GM21390 (cell line): ENCODE measurements around the gene TPBG.
"Not testable (repeated sequence)": the region's sequence is repeated elsewhere in the genome, so short reads cannot be mapped to it uniquely, and the experiment has no call there.

Experiments used
- ATAC-seq: cut with Tn5 transposase; IDR thresholded peaks from one replicate; pipeline ENCODE4 v1.9.1; 2021; ENCODE audit not compliant: unreplicated experiment

The TPBG gene

DNA sequence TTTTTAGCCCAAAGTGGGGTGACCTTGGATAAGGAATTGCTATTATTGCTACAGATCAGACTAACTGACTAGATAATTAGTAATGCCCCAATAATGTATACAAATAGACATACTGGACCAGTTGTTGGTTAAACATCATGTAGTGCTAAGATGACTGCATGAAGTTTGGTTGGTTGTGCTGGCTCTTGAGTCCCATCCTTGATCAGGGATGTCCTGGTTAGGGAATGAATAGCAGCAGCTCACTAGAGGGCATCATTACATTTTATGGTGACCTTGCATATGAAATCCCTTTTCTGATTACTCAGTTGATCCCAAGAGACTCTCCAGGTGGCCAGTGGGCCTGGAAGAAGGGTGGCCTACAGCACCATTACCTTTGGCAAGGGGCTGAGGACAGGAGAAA, 10.9 kb downstream of the TPBG start:
- ATAC-seq = no peak

DNA sequence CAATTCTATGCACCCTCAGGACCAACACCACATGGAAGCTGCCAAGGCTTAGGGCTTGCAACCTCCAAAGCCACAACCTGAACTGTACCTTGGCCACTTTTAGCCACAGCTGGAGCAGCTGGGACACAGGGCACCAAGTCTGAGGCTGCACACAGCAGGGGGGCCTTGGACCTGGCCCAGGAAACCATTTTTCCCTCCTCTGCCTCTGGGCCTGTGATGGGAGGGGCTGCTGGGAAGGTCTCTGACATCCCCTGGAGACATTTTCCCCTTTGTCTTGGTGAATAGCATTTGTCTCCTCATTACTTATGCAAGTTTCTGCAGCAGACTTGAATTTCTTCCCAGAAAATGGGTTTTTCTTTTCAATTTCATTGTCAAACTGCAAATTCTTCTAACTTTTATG, 13.0 kb downstream of the TPBG start:
- no peak for ATAC-seq

DNA sequence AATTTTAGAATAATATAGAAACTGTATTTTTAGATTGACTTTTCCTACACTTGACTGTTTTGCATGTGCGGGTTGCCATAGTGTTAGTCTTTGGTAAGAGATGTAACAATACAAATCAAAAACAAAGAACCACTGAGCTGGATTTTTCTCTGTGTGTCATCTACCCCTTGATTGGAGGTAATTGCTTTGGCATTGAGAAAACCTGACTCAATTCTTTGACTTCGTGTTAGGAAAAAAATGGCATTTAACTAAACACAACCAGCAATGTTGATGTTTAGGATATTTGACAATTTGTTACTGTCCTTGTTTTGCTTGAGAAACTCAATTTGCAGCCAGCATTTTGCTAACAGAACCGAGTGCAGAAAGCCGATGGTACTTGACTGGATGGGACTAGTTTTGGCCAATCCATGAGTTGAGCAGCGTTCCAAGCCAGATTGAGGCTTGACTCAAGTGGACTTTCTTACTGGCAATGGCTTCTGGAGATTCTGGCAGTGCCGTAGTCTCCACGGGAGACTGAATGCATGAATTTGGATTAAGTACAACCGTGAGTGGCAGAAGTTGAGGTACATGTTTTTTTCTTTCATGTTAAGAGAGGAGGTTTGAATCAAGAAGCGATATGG, 17.1 kb downstream of the TPBG start:
- no peak for ATAC-seq

DNA sequence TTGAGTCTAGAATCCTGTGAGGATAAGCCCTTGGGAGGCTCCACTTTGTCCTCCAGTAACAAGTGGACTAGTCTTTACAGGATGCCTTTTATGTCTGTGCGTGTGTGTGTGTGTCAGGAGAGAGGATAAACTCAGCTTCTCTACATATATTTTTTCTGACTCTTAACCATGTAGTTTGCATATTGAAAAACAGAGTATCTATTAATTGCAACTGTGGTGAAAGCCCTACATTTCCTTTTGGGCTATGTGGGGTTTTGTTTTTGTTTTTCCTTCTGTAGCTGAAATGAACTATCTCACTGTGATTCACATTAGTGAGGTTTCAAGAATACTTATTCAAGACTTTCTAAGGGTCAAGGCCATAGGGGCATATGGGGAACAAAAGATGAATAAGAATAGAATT, 17.7 kb downstream of the TPBG start:
- peak; percentile 87 for ATAC-seq

DNA sequence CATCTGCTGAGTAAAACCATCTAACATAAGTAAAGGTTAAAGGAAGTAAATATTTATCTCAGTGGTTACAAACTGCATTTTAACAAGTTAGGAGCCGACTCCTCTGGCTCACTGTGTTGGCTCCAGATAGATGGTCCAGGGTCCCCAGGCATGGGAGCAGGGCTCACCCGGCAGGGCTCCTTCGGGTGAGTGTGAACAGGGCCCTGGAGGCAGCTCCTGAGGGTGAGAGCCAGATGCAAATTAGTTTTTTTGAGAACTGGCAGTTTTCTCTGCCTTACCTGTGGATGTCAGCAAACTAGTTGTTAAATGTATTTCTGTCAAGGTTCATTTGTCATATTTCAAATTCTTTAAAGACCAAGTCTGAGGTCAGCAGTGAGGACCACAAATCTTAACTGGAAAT, 21.5 kb downstream of the TPBG start:
- ATAC-seq = no peak

DNA sequence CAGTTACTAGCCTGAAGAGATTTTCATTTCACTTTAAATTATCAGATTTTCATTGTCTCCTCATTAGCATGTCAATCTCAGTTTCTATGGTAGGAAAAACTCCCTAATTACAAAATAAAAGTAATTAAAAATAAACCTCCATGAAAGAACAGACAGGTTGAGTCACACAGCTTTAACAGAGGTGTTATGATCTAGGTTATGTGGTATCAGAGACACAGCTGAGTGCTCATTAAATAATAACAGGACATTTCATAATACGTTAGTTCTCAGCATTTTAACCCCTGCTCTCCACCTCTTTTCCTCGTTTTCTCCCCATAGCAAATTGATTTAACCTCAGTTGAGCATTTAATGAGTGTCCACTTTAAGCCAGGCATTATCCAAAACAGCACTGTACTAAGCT, 21.9 kb downstream of the TPBG start:
- no peak for ATAC-seq

DNA sequence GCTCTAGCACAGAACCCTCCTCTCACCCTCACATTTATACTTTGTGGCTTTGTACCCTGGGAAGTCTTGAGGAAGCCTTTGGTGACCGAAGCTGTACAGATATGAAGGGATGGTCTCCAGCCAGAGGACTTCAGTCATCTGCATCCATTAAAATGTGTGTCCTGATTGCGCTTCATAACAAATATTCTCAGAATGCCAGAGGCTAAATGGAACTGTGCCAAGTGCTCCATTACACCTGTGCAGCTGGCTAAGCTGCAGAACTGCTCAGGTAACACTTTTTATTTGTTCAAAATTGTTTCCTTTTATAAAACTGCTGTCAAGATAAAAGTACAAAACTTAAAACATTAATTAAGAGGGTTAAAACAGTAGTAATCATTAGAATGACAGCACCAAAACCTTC, 22.3 kb downstream of the TPBG start:
- no peak for ATAC-seq

DNA sequence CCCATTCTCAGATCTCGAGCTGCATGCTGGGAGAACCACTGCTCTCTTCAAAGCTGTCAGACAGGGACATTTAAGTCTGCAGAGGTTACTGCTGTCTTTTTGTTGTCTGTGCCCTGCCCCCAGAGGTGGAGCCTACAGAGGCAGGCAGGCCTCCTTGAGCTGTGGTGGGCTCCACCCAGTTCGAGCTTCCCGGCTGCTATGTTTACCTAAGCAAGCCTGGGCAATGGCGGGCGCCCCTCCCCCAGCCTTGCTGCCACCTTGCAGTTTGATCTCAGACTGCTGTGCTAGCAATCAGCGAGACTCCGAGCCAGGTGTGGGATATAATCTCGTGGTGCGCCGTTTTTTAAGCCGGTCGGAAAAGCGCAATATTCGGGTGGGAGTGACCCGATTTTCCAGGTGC, 31.2 kb downstream of the TPBG start:
- ATAC-seq = not testable (repeated sequence)

DNA sequence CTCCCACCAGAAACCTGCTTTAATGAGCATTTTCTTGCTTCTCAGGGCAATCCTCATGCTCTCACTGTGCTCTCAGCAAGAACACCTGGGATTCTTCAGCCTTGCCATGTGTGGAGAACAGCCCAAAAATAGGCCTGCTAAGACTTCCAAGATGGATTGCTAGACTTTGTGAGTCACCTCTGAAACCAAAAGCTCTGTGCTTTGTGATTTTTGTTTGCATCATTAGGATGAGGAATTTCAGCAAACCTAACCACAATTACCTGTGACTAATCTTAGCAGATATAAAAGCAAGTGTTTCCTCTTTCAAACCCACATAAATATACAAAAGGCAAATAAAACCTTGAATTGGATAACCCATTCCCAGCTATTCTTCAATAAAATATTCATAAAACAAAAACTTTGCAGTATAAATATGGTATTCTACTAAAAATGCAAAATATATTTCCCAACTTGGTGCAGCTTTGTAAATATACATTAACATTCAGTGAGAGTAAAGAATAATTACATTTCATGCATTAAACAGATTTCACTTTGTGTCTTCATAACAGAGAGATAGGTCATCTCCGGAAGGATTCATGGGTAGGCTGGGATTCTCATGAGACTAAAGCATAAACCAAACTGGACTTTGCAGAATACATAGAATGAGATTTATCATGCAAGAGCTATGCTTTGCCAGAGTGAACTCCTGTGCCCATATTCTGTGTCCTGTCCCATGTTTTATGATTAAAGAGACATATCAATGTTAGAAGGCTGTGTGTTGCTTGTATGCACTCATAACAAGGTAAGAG, 33.5 kb downstream of the TPBG start:
- peak; percentile 65 for ATAC-seq

DNA sequence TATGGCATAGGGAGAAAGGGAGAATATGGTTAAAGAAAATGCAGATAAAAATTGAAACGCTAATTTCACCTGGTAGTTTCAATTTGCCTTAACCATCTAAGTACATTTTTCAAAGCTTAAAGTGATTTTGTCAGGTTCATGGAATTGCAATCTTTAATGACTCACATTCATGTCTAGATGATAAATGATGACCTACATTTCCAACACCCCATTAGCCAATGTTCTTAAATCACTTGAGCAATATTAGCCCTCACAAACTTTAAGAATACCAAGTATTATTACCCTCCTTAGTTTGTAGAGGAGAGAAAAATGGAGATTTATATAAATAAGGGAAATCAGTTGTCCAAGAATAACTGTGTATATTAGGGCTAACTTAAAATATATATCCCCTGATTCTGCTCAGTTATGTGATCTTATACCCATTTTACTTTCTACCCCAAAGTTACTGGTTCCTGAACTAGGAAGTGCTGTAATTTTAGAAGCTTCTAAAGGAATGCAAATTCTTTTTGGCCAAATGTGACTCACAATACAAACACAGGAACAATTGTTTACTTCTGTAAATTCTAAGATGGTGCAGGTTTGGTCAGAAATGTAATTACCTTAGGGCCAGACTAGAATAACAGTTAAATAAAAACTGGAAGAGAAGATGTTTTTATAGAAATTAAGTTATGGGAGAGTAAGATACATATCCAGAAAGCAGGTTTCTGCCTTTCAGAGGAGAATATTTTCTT, 34.5 kb downstream of the TPBG start:
- no peak for ATAC-seq

DNA sequence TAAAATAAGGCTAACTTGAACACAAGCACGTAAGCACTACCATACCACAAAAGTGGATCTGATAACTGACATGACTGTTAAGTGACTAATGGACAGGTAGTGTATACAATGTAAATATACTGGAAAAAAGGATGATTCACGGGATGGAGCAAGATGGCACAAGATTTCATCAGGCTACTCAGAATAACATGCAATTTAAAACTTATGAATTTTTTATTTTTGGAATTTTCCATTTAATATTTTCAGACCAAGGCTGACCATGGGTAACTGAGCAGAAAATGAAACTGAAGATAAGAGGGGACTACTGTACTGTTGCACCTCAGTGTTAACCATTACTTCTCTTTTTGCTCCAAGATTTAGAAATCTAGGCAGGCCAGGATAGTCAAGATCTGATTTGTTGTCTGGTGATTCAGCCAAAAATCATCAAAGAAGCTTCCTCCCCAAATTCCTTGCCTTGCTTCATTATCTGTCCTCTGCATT, 45.4 kb downstream of the TPBG start:
- peak; percentile 74 for ATAC-seq

DNA sequence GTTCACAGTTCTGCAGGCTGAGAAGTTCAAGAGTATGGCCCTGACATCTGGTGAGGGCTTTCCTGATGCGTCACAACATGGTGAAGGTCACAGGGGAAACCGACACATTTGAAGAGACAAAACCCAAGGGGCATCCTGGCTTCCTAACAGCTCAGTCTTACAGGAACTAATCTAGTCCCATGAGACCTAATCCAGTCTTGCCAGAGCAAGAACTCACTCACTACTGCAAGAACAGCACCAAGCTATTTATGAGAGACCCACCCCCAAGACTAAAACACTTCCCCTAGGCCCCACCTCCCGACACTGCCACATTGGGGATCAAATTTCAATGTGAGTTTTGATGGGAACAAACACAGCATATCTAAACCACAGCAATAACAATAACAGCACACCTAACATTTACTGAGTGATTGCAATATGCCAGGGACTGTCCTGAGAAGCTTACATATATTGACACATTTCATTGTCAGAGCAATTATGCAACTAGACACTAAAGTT, 46.6 kb downstream of the TPBG start:
- no peak for ATAC-seq

DNA sequence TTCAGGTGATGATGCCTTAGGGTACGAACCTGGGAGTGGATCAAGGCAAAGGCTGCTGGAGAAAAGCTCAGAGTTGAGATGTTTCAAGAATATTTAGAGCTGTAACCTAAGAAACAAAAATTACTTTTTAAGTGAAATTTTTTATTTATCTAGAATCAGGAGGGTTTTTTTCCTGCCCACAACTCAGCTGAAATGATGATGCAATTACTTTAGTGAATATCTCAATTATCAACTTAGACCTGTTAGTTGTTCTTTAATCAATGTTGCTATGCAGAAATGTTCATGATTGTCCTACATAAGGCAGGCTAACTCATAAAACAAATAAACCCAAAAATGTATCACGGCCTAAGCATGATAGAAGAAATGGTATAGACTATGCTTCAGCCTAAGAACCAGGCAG, 50.3 kb downstream of the TPBG start:
- ATAC-seq = no peak

DNA sequence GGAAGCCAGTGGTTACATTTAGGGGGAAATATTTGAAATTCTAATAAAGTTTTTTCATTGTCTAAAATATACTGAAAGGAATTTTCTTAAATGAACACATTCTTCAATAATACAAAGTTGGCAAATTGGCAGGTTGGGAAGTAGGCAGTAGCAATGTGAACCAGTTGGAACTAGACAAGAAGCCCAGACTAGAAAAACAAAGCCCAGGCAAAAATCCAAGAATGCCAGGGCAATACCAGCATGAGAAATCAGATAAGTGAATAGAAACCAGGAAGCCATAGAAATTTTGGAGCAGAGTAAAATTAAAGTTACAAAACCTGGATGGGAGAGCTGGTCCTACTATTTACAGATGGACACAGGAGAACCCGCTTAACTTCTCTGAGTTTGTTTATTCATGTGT, 52.2 kb downstream of the TPBG start:
- ATAC-seq = no peak

DNA sequence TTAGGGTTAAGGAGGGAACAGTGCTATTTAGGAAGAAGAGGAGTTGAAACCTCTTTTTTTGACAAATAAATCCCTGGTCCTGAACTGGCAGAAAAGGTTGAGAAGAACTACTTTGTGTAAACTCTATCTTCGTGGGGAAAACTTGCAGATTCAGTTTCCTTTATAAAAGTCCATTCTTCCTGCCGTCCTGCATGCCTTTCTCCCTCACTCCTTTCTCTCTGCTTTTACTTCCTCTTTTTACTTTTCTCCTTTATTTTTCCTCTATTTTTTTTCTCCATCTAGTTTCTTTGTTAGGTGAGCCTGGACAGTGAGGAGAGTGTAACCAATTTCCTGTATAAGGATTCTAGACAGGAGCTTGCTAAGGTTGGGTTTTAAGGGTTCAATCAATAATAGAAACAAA, 52.7 kb downstream of the TPBG start:
- no peak for ATAC-seq
